Panc1 (cell line): ENCODE results near the gene APOL2.

Experiments used
- POLR2AphosphoS5 ChIP-seq: IDR thresholded peaks from 2 replicates; pipeline ENCODE4 v1.6.1; 2012; ENCODE audit warnings: mild to moderate bottlenecking, low read depth, low read length, moderate library complexity
- SIN3A ChIP-seq: IDR thresholded peaks from 2 replicates; pipeline ENCODE4 v1.6.1; 2012; ENCODE audit warnings: low read depth, mild to moderate bottlenecking, low read length, moderate library complexity, borderline replicate concordance; ENCODE audit not compliant: insufficient read depth
- TCF7L2 ChIP-seq: IDR thresholded peaks from 2 replicates; pipeline ENCODE4 v1.6.1; 2011; ENCODE audit warnings: mild to moderate bottlenecking, low read depth, low read length, inconsistent platforms
- TF ChIP-seq, protein P1 (sequence below): fragments of 450-650 bp; IDR thresholded peaks from 2 replicates; pipeline ENCODE4 v1.5.1; 2017; ENCODE audit warnings: mild to moderate bottlenecking
- TF ChIP-seq, protein P2 (sequence below), 2 experiments: IDR thresholded peaks; 2 replicates each; pipeline ENCODE4 v1.6.1; 2011 to 2012; ENCODE audit warnings: low read depth in 2 of 2, control low read depth in 1 of 2, low read length in 1 of 2, mild to moderate bottlenecking in 1 of 2, moderate library complexity in 1 of 2; ENCODE audit not compliant: insufficient read depth in 1 of 2

DNA sequence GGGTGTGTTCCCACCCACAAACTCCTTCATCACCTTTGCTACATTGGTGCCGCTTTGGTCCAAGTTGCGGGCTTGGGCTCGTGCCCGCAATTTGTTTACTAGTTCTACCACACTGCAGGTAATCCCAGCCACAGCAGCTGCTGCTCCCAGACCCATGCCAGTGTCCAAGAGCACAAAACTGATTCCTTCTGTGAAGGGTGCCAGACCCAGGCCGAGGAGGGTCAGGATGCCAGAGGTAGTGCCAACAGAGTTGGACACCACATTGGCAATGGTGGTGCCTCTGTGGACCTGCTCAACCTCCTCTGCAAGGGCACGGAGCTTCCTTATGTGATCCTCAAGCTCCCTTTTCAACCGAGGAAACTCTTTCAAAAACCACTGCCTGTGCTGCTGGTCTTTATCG is 11.5 kb downstream of the APOL2 start:
- TF ChIP-seq POLR2AphosphoS5 (no peak), SIN3A (no peak), TCF7L2 (no peak)
- TF ChIP-seq, protein P1, sequence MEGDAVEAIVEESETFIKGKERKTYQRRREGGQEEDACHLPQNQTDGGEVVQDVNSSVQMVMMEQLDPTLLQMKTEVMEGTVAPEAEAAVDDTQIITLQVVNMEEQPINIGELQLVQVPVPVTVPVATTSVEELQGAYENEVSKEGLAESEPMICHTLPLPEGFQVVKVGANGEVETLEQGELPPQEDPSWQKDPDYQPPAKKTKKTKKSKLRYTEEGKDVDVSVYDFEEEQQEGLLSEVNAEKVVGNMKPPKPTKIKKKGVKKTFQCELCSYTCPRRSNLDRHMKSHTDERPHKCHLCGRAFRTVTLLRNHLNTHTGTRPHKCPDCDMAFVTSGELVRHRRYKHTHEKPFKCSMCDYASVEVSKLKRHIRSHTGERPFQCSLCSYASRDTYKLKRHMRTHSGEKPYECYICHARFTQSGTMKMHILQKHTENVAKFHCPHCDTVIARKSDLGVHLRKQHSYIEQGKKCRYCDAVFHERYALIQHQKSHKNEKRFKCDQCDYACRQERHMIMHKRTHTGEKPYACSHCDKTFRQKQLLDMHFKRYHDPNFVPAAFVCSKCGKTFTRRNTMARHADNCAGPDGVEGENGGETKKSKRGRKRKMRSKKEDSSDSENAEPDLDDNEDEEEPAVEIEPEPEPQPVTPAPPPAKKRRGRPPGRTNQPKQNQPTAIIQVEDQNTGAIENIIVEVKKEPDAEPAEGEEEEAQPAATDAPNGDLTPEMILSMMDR, result no peak
- TF ChIP-seq, protein P2, sequence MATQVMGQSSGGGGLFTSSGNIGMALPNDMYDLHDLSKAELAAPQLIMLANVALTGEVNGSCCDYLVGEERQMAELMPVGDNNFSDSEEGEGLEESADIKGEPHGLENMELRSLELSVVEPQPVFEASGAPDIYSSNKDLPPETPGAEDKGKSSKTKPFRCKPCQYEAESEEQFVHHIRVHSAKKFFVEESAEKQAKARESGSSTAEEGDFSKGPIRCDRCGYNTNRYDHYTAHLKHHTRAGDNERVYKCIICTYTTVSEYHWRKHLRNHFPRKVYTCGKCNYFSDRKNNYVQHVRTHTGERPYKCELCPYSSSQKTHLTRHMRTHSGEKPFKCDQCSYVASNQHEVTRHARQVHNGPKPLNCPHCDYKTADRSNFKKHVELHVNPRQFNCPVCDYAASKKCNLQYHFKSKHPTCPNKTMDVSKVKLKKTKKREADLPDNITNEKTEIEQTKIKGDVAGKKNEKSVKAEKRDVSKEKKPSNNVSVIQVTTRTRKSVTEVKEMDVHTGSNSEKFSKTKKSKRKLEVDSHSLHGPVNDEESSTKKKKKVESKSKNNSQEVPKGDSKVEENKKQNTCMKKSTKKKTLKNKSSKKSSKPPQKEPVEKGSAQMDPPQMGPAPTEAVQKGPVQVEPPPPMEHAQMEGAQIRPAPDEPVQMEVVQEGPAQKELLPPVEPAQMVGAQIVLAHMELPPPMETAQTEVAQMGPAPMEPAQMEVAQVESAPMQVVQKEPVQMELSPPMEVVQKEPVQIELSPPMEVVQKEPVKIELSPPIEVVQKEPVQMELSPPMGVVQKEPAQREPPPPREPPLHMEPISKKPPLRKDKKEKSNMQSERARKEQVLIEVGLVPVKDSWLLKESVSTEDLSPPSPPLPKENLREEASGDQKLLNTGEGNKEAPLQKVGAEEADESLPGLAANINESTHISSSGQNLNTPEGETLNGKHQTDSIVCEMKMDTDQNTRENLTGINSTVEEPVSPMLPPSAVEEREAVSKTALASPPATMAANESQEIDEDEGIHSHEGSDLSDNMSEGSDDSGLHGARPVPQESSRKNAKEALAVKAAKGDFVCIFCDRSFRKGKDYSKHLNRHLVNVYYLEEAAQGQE (IDR thresholded peaks at IDR 0.05; ENCODE audit: insufficient read depth in 1 of 2, low read depth in 2 of 2, low read length in 1 of 2), result no peak
